GM19240 (cell line): ENCODE results near the gene NTMT2.

Experiments
- DNase-seq: peaks from one replicate; pipeline ENCODE4 v3.0.0; 2011; ENCODE audit warnings: low spot score; ENCODE audit not compliant: insufficient read length

NTMT2 gene

GRCh38 chr1:170205301-170205700, 59.5 kb downstream of the NTMT2 start:
- DNase-seq, result no peak

GRCh38 chr1:170209125-170209524, 63.4 kb downstream of the NTMT2 start:
- no peak for DNase-seq

DNA sequence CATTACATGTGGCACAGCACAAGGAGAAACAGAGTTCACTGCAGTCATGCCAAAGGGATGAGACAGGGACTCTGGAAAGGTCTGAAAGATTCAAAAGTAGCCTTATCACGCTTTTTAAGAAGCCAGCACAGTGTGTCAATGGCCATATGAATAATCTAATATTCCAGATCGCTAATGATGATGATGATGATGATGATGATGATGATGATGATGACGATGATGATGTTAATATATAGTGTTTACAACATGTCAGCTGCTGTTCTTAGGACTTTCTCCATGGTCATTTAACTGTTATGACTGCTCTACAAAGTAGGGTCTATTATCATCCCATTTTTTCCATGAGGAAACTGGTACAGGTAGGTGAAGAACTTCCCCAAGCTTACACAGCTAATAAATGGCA, 64.4 kb downstream of the NTMT2 start:
- DNase-seq, result no peak

- no peak for DNase-seq
Observed at GRCh38 chr1:170213596-170213995, 67.8 kb downstream of the NTMT2 start.

DNA sequence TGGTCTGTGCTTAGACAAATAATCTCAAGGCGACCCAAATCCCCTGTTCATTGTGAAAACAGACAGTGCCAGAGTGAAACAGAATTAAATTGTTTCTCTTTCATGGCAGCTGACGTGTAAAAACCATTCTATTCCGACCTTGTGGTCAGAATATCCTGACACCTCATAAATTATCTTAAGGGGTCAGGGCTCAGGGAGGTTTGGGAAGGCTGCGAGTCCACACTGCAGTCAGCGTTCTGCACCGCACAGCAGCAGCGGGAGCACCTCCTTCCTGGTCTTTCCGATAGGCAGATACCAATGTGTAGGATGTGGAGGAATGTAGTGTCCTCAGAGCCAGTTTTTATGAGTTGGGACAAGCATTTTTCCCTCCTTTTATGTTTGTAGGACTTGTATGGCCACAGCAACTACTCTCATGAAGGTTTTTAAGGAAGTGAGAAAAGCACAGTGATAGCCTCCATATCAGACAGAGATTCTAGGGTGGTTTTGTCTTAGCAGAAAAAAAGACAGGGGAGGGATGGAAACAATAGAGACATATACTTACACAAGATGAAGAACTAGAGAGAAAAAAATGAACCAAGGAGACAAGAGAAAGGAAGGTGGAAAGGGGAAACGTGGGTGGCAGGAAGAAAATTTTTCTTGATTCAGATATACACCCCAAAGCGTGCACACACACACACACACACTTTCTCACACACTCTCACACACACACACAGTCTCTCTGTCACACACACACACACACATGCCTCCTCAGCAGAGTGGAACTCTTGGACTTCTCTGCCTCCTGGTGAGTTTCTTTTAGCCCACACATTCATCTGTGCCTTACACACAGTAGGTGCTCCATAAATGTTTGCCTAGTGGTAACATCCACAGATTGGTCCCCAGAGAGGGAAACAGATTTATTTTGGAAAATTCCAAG, 68.6 kb downstream of the NTMT2 start:
- DNase-seq, result no peak

DNA sequence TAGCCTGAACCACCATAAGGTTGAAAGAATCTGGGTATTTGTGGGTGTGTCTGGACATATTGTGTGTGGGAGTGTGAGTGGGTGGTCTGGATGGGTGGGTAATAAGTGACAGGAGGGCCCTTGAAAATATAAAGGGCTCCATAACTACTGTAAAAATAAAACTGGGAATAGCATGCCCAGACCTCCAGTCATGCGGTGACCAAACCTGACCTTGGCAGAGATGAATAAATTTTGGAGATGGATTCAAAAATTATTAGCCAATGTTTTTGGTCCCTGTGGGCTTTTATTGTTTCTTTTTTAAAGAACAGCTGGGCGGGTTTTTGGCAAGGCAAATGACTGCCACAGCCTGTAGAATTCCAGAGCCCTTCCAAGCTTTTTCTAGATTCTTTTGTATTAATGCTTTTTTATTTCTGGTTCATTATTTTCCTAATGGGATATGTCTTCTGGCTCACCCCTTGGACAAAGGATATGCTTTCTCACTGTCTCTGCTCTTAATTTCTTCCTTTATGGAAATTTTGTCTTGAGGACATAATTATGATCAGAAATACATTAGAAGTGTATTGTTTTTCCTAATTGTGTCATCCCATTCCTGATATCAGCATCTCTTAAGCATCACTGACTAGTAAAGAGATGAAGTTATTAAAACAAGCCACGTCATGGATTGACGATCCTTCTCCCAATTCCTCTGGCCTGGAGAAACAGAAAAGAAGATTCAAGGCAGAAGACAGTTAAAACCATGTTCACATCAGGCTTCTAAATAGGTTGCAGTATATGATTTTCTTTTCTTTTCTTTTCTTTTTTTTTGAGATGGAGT, 69.5 kb downstream of the NTMT2 start:
- no peak for DNase-seq

- no peak for DNase-seq
Observed at GRCh38 chr1:170217517-170218256, 71.9 kb downstream of the NTMT2 start.

- no peak for DNase-seq
Observed at GRCh38 chr1:170218257-170218650, 72.5 kb downstream of the NTMT2 start.
